Measurements from ENCODE around the gene STPG1.

DNA sequence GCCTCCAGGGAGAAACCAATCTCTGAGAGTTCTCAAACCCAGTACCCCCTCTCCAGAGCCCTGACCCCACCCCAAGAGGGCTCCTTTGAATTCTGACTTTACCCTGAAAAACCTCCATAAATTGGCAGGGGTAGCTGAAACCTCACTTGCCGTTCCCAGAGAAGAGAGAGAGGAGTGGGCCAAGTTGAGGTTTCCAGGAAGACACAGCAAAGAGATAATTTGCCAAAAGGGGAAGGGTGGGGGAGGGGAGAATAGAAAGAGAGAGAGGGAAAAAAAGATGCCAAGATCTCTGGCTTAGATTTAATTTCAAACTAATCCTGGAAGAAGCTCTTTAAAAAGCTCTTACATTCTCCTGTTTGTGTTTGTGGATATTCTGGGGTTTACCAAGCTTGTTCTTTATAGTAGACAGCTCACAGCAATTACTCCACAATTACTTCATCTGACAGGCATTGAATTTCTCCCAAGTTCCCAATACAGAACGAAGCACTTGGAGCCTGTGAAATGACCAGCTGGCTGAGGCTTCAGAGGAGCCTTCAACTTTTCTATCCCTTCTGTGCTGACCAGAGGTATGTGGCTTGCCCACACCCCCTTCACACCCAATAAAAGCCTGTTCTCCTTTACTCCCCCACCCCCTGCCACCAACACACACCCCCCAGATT lies 95.5 kb downstream of the STPG1 start:
- no peak for TF ChIP-seq POLR2A (IDR thresholded peaks at IDR 0.05)
- TF ChIP-seq EP300 (IDR thresholded peaks at IDR 0.05), result no peak
- TF ChIP-seq, protein P1, sequence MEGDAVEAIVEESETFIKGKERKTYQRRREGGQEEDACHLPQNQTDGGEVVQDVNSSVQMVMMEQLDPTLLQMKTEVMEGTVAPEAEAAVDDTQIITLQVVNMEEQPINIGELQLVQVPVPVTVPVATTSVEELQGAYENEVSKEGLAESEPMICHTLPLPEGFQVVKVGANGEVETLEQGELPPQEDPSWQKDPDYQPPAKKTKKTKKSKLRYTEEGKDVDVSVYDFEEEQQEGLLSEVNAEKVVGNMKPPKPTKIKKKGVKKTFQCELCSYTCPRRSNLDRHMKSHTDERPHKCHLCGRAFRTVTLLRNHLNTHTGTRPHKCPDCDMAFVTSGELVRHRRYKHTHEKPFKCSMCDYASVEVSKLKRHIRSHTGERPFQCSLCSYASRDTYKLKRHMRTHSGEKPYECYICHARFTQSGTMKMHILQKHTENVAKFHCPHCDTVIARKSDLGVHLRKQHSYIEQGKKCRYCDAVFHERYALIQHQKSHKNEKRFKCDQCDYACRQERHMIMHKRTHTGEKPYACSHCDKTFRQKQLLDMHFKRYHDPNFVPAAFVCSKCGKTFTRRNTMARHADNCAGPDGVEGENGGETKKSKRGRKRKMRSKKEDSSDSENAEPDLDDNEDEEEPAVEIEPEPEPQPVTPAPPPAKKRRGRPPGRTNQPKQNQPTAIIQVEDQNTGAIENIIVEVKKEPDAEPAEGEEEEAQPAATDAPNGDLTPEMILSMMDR (IDR thresholded peaks at IDR 0.05), result no peak

Measured in upper lobe of left lung (tissue), 4 donors.